ENCODE data around the gene ARHGDIB.

Gene ARHGDIB

DNA sequence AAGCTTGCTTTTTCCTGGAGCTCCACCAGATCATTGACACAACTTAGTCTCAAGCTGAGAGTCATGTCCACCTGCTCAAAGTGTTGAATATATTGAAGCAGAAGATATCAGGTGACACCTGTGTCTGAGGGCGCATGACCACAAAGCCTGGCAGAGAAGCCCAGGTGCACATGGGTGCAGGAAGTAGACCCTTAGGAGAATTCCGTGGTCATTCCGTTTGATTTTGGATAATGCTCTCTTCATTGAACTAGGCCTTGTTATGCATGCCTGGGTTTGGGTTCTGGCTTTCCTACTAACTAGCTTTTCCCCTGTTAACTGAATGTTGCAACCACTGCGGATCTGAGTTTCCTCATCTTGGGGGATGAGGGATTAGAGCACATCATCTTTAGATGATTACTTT is 7.1 kb downstream of the ARHGDIB start:
- no peak for DNase-seq

DNA sequence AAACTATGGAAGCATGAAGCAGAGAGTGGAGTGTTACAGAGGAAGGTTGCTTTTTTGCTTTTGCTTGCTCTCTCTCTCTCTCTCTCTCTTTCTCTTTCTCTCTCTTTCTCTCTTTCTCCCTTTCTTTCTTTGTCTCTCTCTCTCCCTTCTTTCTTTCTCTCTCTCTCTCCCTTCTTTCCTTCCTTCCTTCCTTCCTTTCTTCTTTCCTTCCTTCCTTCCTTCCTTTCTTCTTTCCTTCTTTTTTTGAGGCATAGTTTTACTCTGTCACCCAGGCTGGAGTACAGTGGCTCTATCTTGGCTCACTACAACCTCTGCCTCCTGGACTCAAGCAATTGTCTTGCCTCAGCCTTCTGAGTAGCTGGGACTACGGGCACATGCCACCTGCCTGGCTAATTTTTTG is 7.6 kb downstream of the ARHGDIB start:
- DNase-seq: no peak

DNA sequence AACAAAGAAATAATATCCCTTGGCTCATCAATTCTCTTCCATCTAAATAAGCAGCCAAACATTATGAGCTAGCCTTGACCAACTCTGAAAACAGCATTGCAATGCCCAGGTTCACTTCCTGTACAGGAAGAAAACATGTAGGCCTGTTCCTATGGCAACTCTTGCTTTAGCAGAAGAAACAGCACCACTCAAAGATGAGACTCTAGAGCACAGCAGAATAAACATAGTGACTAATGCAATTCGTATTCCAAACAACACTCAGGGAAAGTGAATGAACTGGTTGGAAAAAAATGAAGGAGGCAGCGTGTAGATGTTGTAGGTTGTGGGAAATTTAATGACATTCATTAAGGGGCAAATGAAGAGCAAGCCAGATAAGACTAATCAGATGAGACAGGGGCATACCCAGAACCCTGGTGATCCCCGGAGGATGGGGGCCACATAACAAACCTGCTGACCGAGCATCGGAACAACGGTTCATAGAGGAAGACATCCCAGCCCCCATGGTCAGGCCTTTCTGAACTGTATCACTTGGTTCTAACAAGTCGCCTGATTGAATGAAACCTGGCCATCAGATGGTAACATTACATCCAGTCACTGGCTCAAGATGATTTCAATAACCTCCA is 9.0 kb downstream of the ARHGDIB start:
- DNase-seq: no peak

DNA sequence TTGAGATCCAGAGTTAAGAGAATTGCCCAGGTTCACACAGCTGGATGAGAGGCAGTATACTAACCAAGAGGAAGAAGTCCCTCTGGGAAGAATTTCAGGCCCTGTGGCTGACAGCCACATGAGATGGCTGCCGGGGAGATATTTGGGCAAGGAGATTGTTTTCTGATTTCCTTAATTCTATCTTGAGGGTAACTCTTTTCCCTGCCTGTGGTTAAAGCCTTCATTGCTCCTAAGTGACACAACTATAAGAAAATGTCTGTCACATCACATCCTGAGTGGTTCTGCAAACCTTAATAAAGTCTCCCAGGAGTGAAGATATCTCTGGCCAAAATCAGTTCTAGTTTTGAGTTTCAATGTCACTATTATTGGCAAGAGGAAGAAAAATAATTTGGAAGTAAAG is 9.6 kb downstream of the ARHGDIB start:
- no peak for DNase-seq

DNA sequence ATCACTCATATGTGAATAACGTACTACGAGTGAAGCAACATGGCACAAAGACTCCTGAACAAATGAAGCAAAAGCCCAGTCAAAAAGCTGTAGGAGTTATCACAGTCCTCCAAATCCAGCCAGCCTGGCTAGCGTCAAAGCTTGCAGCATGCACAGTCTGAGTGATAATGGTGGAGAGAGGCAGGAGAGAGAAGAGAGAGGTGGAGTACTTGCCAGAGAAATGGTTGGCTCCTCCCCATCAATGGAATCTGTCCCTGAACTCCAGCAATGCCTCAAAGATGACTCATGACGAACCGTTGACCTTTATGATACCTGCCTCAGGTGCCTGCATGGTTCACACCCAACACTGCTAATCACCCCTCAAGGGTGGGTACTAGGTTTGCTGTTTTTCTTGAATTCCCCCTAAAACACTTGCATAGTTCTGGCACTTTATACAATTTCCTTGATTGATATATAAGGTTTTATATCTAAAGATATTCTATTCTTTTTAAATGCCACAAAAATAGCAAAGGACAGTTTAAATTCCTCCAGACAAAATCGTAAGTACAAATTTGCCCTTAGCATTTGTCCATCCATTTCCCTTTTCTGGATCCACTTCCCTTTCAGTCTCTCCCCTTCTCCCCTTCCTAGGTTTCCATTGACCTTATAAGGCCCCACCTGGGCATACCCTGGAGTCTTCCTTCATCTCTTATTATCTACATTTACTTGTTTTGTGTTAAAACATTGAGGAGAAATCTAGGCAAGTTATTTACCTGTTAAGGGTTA is 10.2 kb downstream of the ARHGDIB start:
- no peak for DNase-seq

DNA sequence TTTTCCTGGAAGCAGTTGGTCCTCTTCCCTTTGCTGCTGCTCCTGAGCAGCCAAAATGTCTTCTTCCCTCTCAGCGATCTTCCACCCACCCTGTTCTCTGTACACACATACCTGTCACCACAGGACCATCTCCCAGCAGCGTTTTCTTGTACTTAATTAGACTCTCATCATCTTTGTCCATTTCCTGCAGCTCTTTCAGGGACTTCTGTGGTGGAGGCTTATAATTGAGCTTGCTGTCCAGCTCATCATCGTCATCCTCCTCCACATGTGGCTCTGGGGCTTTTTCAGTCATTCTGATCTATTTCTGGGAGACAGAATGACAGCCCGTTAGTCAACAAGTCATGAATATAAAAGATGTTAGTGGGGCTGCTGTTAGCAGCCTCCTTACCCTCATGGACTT is 11.0 kb downstream of the ARHGDIB start:
- DNase-seq: no peak

DNA sequence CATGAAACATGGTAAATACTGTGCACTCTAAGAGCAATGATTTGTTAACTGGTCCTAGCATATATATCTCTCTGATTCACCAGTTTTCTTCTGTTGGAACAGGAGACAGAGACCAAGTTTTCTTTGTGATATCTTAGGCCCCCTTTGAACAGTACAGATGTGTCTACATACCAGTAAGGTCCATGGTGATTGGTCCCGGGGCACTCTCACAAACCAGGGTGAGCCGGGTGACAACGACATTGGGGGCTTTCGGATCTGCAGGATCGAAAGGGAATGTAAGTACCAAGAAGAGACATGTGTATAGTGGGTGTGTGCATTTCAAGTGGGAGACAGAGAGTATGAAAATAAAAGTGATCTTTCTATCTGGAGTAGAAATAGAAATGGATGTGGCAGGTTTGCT is 11.8 kb downstream of the ARHGDIB start:
- DNase-seq: no peak

DNA sequence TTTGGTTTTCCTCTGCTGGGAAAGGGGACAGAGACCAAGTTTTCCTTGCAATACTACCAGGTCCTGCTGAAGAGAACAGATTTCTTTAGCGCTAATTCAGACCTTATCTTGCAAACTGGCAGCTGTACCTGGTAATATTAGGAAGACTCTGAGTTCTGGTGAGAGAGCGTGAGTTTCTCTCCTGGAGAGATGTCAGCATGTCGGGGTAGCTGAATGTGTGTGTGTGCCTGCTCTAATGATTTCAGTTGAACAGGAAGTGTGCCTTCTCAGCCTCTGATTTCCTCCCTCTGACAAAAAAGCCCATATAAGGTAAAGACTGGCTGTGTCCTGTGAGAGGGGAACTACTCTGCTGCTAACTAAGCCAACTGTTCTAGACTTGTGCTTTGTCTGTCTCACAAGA is 12.7 kb downstream of the ARHGDIB start:
- DNase-seq: peak; percentile 48

DNA sequence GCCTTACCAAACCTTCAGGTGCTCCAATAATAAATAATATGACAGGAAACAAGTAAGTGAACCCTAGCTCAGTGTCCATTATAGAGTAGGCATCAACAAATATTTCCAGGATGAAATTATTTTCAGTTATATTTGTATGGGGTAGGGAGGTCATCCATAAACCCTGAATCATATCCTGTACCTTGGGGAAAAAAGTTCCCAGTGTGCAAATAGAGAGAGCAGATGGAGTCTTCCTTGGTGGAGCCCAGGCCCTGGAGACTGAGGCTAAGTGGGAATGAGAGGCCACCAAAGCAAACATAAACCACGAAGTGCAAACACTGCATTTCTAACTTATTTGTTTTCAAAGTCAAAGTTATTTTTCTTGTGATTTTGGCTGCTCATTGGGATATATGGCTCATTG is 14.5 kb downstream of the ARHGDIB start:
- no peak for DNase-seq

DNA sequence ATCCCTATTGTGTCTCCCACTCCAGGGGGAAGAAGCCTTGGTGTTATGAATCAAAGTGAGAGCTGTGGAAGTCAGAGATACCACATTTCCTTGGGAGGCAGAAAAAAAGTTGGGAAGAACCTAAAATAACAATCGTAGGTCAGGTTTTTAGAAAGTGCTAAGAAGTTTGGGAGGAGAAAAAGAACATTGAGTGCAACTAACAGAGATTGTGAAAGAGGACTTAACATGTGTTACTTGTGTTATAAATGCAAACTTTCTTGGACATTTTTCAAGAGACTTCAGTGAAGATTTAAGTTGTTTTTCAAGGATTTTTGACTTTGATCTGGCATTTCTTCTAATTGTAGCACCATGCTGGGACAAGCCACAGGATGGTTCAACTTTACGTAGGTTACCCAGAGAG is 15.2 kb downstream of the ARHGDIB start:
- no peak for DNase-seq

DNA sequence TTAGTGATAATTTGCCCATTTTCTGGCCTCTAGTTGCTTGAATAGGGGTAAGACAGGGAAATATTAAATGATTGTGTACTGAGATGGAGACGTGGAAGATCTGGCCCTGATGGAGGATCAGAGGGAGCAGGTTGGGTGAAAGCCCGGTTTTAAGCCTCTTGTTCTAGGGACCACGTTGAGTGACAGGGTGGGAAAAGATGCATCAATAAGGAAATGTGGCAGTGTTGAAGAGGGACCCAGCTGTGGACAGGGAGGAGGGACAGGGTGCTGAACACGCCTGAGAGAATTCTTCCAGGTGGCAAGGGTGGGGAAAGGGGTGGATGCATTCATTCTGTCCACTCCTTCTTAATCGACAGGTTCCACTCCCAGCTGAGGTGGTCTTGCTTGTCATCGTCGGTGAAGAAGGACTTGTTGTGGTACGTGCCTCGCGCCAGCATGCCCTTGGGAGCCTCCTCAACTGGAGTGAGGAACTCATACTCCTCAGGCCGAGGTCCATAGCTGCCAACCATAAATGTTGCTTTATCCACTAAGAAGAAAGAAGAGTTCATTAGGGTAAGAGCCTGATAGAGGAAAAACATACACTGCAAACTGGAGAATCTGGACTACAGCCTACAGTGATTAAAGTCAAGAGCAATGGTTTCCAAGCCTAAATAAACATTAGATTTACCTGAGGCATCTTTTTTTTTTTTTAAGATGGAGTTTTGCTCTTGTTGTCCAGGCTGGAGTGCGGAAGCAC is 19.0 kb downstream of the ARHGDIB start:
- DNase-seq: no peak

DNA sequence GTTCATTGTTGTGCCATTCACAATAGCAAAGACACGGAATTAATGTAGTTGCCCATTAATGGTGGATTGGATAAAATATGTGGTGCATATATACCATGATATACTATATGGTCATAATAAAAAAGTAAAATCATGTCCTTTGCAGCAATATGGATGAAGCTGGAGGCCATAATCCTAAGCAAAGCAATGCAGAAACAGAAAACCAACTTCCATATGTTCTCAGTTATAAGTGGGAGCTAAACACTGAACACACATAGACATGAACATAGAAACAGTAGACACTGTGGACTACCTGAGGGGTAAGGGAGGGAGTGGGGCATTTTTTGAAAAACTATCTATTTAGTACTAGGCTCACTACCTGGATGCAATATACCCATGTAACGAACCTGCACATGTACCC is 20.0 kb downstream of the ARHGDIB start:
- no peak for DNase-seq

DNA sequence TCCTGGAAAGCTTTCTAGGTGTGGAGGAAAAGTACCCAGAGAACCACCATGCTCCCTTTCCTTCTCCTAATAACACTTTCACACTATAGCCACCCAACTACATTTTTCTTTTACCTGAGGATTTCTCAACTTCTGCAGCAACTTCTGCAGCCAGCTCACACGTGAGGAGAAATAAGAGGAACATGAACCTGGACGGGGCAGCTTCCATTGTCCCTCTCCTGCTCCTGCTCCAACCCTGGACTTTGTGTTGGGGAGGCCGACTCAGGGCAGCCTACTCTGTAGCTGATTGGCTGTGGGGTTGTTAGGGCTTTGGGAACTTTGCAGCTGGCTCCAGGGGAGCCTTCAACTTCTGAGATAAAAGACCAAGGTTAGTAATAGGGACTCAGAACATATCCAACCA is 23.1 kb downstream of the ARHGDIB start, which contains the start of gene ERP27:
Gene ERP27, minus strand, starts transcription at position 237 of the 400 bp plus-strand sequence. Its CDS starts 29 bp downstream, at position 208.
- DNase-seq: no peak

DNA sequence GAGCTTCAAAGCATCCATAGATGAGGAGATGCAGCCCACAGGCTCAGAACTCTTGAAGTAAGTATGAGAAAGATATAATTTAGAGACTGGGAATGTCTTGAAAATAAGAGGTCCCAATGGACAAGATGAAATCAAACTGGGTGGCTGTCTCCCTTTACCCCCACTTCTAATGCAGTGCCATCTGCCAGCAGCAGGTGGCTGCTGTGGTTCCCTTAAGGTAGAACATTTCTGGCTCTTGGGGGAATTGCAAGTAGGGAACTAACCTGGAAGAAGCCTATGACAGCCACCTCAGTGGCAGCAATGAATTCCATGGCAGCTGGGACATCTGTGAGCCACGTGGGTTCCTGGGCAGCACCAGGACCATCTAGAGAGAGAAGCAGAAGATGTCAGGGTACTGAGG is 23.7 kb downstream of the ARHGDIB start:
- DNase-seq: no peak

DNA sequence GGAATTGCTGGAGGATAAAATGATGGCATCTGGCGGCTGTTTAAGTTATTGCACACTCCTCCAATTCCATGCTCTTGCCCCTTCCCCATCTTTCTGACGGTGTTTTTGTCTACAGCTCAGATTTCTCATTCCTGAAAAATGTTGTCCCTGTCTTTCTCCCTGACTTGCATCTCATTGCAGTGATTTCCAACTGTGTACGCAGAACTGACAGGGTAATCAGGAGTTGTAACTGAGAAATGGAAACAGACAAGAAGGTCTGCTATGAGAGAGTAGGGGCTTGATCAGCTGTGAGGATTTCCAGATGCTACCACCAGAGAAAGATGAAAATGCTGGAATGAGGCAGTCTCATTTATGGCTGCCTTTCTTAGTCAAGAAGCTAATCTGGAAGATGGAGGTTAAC is 24.4 kb downstream of the ARHGDIB start:
- DNase-seq: no peak

DNA sequence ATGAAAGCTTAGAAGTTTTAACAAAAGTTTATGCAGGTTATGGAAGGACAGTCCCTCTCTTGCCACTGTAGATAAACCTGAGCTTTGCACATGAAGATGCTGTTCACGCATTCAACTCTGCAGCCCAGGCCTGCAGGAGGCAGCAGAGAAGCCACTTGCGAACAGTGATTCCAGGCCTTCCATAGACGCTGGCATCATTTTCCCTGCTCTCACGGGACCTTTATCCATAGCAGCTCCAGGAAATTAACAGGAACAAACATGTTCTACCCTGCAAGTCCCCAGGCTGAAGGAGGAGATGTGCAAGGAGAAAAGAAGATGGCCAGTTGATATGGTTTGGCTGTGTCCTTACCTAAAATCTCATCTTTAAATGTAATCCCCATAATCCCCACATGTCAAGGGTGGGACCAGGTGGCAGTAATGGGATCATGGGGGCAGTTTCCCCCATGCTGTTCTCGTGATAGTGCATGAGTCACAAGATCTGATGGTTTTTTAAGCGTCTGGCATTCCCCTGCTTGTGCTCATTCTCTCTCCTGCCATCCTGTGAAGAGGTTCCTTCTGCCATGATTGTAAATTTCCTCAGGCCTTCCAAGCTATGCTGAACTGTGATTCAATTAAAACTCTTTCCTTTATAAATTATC is 25.1 kb downstream of the ARHGDIB start:
- DNase-seq: no peak

DNA sequence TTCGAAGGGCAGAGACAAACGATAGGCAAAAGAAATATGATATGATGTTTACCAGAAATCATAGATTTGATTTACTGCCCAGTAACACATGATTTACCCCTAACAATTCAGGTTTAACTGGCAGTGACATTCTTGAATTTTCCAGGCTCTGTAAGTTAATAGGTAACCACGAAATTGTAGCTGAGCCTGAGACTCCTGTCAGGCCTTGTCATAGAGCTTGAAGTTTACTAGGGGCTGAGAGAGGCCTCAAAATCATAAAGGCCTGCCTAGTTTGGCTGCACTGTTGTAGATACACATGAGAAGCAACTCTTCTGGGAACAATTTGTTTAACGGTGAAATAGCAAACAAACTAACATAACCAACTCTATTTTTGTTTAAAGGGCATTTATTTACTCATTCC is 26.4 kb downstream of the ARHGDIB start:
- DNase-seq: no peak

DNA sequence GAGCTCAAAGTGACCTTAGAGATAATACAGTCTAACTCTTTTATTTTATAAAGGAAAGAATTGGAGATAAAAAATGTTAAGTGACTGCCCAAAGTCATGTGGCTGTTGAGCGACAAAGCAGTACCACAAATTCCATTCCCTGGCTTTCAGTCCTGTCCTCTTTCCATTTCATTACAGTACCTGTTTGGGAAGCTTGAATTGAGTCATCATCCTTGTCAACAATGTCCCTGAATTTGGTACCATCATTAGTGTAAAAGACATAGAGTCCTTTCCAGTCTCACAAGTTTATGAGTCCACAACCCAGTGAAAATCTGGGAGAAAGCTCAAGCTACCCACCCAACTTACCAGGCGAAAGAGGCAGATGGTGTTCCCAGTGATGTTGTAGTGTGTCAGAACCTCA is 26.9 kb downstream of the ARHGDIB start:
- no peak for DNase-seq

DNA sequence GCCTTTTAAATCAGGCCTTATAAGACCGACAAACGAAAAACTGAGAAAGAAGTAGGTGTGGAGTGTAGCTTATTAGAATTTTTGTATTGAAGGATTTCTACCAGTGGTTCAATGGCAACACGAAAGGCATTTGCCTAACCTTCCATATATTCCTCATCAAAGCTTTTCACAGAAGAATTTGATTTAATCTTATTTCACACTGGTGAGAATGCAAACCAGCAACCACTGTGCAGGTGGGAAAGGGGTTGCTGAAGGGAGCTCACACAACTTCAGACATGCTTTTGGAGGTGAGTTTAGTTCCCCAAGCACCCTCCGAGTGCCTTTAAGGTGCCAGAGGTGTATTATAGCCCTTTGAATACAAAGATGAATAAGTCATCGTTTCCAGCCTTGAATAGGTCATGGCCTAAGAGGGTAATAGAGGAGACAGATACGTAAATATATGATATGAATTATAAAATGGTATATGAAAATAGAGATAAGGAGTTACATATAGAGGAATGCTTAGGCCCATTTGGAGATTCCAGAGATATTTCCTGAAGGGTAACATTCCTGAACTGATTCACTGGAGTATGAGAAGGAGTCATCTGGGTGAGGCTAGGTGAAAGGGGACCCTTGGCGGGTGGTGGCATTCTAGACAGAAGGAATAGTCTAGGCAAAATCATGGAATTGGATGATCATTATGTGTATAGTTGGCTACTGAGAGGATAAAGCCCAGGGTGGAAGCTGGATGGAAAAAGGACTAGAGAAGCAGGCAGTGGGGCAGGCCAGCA is 29.4 kb downstream of the ARHGDIB start:
- no peak for DNase-seq

DNA sequence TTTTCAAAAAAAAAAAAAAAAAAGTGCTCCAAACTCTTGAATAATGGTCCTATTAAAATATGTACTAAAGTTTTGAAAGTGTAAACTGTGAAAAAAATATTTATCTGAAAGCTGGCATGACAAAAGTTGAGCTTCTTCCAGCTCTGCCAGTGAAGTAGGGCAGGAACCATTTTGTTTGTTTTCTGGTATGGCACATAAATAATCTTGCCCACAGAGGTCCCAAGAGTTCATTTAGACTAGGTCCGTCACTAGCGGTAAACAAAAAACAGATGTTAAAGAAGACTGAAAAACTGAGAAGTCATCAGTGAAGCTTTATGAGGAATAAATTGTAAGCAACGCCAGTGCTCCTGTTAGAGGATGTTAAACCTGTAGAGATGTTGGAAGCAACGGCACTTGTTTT is 30.0 kb downstream of the ARHGDIB start:
- DNase-seq: no peak

DNA sequence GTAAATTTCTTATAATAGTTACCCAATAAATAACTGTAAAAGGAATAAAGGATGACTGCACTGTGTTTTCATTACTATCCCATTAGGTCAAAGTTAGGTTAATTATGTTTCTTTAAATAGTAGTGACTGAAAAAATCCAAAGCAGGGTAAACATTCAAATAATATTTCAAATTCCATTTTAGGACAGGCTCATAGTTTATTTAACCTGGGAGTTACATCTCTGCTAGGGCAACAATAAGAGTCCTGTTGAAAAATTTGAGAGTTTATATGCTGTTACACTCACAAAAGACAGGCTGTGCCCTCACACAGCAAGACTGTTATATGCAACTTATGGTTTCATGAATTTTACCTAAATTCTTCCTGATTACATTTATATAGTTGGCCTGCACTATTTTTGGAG is 31.1 kb downstream of the ARHGDIB start:
- no peak for DNase-seq

DNA sequence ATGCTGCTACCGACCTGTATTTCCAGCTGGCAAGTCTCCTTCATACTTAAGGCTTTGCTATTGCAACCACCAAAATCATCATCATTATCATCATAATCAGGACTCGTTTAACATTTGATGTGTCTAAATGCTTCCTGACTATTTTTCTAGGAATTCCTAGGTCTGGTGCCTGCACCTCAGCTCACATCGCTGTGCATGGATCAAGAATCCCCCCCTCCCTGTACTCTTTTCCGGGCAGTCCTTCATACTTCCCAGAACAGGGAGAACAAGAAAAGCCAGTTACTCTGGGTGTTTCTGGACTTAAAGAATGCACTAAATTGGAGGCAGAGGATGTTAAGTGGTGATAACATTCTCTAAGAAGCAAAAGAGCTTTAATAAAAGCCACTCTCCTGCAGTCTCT is 32.5 kb downstream of the ARHGDIB start:
- DNase-seq: no peak

DNA sequence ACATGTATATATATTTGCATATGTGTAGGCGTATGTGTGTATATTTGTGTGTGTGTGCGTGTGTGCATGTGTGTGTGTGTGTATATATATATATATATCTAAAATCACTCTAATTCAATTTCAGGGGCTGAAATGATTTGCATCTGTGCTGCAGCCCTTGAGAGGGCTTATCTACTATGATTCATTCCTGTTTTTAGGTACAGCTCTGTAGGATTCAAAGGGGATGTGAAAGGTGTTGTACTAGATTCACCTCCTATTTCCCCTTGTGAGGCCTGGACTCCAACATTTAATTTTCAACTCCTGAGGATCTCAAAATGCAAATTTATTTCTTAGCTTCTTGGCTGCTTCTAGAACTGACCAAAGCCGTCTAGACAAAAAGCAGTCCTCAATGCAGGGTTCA is 34.1 kb downstream of the ARHGDIB start:
- DNase-seq: no peak
